Keratinocyte (primary cell): ENCODE data around the gene DDX39A. TPM values are rescaled to one million over a fixed set of nuclear protein-coding genes. Genes with fewer than 3 reads are reported as not detected.

Experiments
- DNase-seq: peaks from one replicate; pipeline ENCODE4 v3.0.0-alpha.2; 2011; ENCODE audit warnings: low read depth, missing footprints, low spot score
- FAIRE-seq: peaks from 2 replicates; lab custom pipeline; 2011; peaks lifted over from hg19 to GRCh38; lab: Jason Lieb, UNC
- H2AFZ ChIP-seq: 2 replicates; pipeline ENCODE4 v1.6.0; 2012; ENCODE audit warnings: low read length, control low read depth, inconsistent platforms; ENCODE audit not compliant: control insufficient read depth
- H3K27ac ChIP-seq: 2 replicates; pipeline ENCODE4 v1.5.1; 2011; ENCODE audit warnings: low read length; ENCODE audit not compliant: control insufficient read depth, insufficient read depth
- H3K27me3 ChIP-seq: 3 replicates; pipeline ENCODE4 v1.6.0; 2011; ENCODE audit warnings: low read length; ENCODE audit not compliant: control insufficient read depth, insufficient read depth; ENCODE audit errors: extremely low read depth
- H3K36me3 ChIP-seq, 2 experiments: 2 replicates in 1 of 2; 3 replicates in 1 of 2; pipeline ENCODE4 v1.5.1; 2011; ENCODE audit warnings: low read length in 2 of 2, mild to moderate bottlenecking in 1 of 2; ENCODE audit not compliant: control insufficient read depth in 2 of 2, insufficient read depth in 2 of 2; ENCODE audit errors: extremely low read depth in 1 of 2
- H3K4me1 ChIP-seq: 3 replicates; pipeline ENCODE4 v1.5.1; 2011; ENCODE audit warnings: low read length; ENCODE audit not compliant: control insufficient read depth, insufficient read depth; ENCODE audit errors: extremely low read depth
- H3K4me2 ChIP-seq: 3 replicates; pipeline ENCODE4 v1.6.0; 2011; ENCODE audit warnings: low read depth, low read length; ENCODE audit not compliant: control insufficient read depth, insufficient read depth; ENCODE audit errors: extremely low read depth
- H3K4me3 ChIP-seq, 3 experiments: fragments of 200-600 bp in 1 of 3; sonication (generic) in 1 of 3; 2 replicates in 2 of 3; 3 replicates in 1 of 3; pipeline ENCODE4 v1.5.1; 2011 to 2016; ENCODE audit warnings: low read length in 3 of 3, mild to moderate bottlenecking in 3 of 3, control low read depth in 2 of 3, inconsistent platforms in 1 of 3, low read depth in 1 of 3, mixed read lengths in 1 of 3, mixed run types in 1 of 3, moderate library complexity in 1 of 3; ENCODE audit not compliant: control insufficient read depth in 2 of 3, insufficient read depth in 2 of 3; ENCODE audit errors: extremely low read depth in 1 of 3
- H3K79me2 ChIP-seq: 2 replicates; pipeline ENCODE4 v1.6.0; 2012; ENCODE audit warnings: low read length; ENCODE audit not compliant: control insufficient read depth, insufficient read depth
- H3K9ac ChIP-seq: 3 replicates; pipeline ENCODE4 v1.6.0; 2011; ENCODE audit warnings: low read length; ENCODE audit not compliant: control insufficient read depth, insufficient read depth; ENCODE audit errors: extremely low read depth
- H3K9me1 ChIP-seq: 3 replicates; pipeline ENCODE4 v1.6.0; 2011; ENCODE audit warnings: low read length; ENCODE audit not compliant: control insufficient read depth, insufficient read depth; ENCODE audit errors: extremely low read depth
- H3K9me3 ChIP-seq: 2 replicates; pipeline ENCODE4 v1.5.1; 2012; ENCODE audit warnings: low read depth, low read length; ENCODE audit not compliant: control insufficient read depth
- H4K20me1 ChIP-seq: 3 replicates; pipeline ENCODE4 v1.6.0; 2011; ENCODE audit warnings: low read length; ENCODE audit not compliant: control insufficient read depth, insufficient read depth; ENCODE audit errors: extremely low read depth
- CTCF ChIP-seq, 3 experiments: IDR thresholded peaks in 1 of 3; conservative IDR thresholded peaks in 1 of 3; optimal IDR thresholded peaks in 1 of 3; 2 replicates in 2 of 3; 3 replicates in 1 of 3; pipeline versions ENCODE3 to v1.5.1; 2011; ENCODE audit warnings: low read length in 3 of 3, mild to moderate bottlenecking in 3 of 3, moderate library complexity in 2 of 3, control low read depth in 1 of 3, inconsistent platforms in 1 of 3; ENCODE audit not compliant: insufficient read depth in 2 of 3; ENCODE audit errors: extremely low read depth in 1 of 3
- EZH2 ChIP-seq: IDR thresholded peaks from one replicate; pipeline ENCODE4 v1.6.1; 2012; ENCODE audit warnings: inconsistent platforms, mild to moderate bottlenecking, low read length, moderate library complexity
- dilution Hi-C: fragments of 300-500 bp; cut with MboI; formaldehyde crosslinking; loops from one replicate; pipeline ENCODE4 v1.7.0; 2020; ENCODE audit warnings: low sequenced_read_pairs; ENCODE audit not compliant: extremely low pct_ligation_motif_present
- polyA plus RNA-seq, 5 experiments: library from polyadenylated mRNA; depleted of rRNA in 3 of 5; stranded (reverse) in 3 of 5; stranded (forward) in 1 of 5; unstranded in 1 of 5; fragments of >200 nt; gene quantifications; 1 replicate in 1 of 5; 2 replicates in 3 of 5; 3 replicates in 1 of 5; pipeline versions ENCODE4 v1.2.1 to v1.2.3, GENCODE V29; 2011 to 2012; ENCODE audit warnings: missing spikeins in 2 of 5, low read depth in 1 of 5, low replicate concordance in 1 of 5

Gene DDX39A
- polyA plus RNA-seq, 1 donor (not counting 4 experiments of a cell fraction or from before 2014, with no cell fraction given) = 54.9 TPM

GRCh38 chr19:14391156-14391821 is 27.9 kb downstream of the DDX39A start:
- FAIRE-seq (no peak), DNase-seq (no peak)
- no peak overlapping the region for H2AFZ ChIP-seq
- H3K4me2 ChIP-seq = no peak overlapping the region
- no peak overlapping the region for H3K27ac ChIP-seq
- H4K20me1 ChIP-seq = no peaks in the 10 kb centered on the region
- no peaks in the 10 kb centered on the region for H3K27me3 ChIP-seq
- TF ChIP-seq CTCF (optimal IDR thresholded peaks at IDR 0.05 in 1 of 3, IDR thresholded peaks at IDR 0.05 in 1 of 3, conservative IDR thresholded peaks at IDR 0.05 in 1 of 3; ENCODE audit: extremely low read depth in 1 of 3, insufficient read depth in 2 of 3, low read length in 3 of 3) (no peak), EZH2 (no peak)
- H3K79me2 ChIP-seq = no peaks in the 10 kb centered on the region
- H3K9me3 ChIP-seq = no peaks in the 10 kb centered on the region
- no peak overlapping the region for H3K9ac ChIP-seq
- no peak overlapping the region for H3K4me3 ChIP-seq
- H3K4me1 ChIP-seq = no peaks in the 10 kb centered on the region
- no peaks in the 10 kb centered on the region for H3K9me1 ChIP-seq
- H3K36me3 ChIP-seq = peaks cover 4 to 7% of the 10 kb centered on the region in 2 experiments
- dilution Hi-C loops = no loop called here

- FAIRE-seq = no peak
- H3K27ac ChIP-seq = no peak overlapping the region
Observed at GRCh38 chr19:14390548-14390947, 28.6 kb downstream of the DDX39A start.

More at GRCh38 chr19:14390548-14390947, 28.6 kb downstream of the DDX39A start:
- no peaks in the 10 kb centered on the region for H4K20me1 ChIP-seq
- dilution Hi-C loops = no loop called here
- no peak overlapping the region for H3K4me2 ChIP-seq
- H3K4me3 ChIP-seq = no peak overlapping the region
- no peaks in the 10 kb centered on the region for H3K4me1 ChIP-seq
- H3K27me3 ChIP-seq = no peaks in the 10 kb centered on the region
- no peak overlapping the region for H3K9ac ChIP-seq
- H3K9me3 ChIP-seq = no peaks in the 10 kb centered on the region
- H2AFZ ChIP-seq = no peak overlapping the region
- peaks cover 1% of the 10 kb centered on the region for H3K79me2 ChIP-seq
- H3K9me1 ChIP-seq = no peaks in the 10 kb centered on the region
- DNase-seq = no peak
- H3K36me3 ChIP-seq = peaks cover 4 to 7% of the 10 kb centered on the region in 2 experiments
- TF ChIP-seq CTCF (optimal IDR thresholded peaks at IDR 0.05 in 1 of 3, IDR thresholded peaks at IDR 0.05 in 1 of 3, conservative IDR thresholded peaks at IDR 0.05 in 1 of 3; ENCODE audit: extremely low read depth in 1 of 3, insufficient read depth in 2 of 3, low read length in 3 of 3) (no peak), EZH2 (no peak)
